GM12892 (cell line): ENCODE measurements around the gene LGI4.

ENCODE experiments used
- POLR2A ChIP-seq: IDR thresholded peaks from 2 replicates; pipeline ENCODE4 v1.6.1; 2011; ENCODE audit warnings: low read depth, low read length, control low read depth
- POLR2AphosphoS5 ChIP-seq: IDR thresholded peaks from 2 replicates; pipeline ENCODE4 v1.6.1; 2011; ENCODE audit warnings: low read depth, low read length, control low read depth
- TAF1 ChIP-seq: IDR thresholded peaks from 2 replicates; pipeline ENCODE4 v1.6.1; 2011; ENCODE audit warnings: low read depth, mild to moderate bottlenecking, control low read depth, low read length, borderline replicate concordance

GRCh38 chr19:35181387-35181786 lies 46.5 kb upstream of the LGI4 start:
- TF ChIP-seq POLR2AphosphoS5 (no peak), POLR2A (no peak), TAF1 (no peak)
